ENCODE results near the gene PRKAR2A.

DNA sequence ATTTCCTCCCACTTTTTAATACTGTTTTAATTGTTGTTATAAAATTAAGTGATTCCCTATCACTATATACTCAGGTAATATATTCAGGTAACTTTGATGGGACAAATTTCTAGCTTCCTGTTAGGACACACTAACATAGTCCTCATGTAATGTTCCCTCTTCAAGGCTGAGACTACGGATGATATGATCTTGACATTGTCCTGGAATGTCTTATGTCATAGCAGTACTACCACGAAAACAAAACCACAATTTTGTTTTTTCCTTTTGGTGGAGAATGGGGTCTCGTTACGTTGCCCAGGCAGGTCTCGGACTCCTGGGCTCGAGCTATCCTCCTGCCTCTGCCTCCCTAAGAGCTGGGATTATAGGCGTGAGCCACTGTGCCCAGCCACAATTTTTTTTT, 103.9 kb downstream of the PRKAR2A start:
- TF ChIP-seq JUN (IDR thresholded peaks at IDR 0.05; ENCODE audit: borderline replicate concordance, insufficient read depth, insufficient read length, low read depth) = no peak
- TF ChIP-seq POLR2A (IDR thresholded peaks at IDR 0.05; ENCODE audit: low read depth, low read length) = no peak
- TF ChIP-seq EZH2 (IDR thresholded peaks at IDR 0.05; ENCODE audit: borderline replicate concordance, low read depth, low read length, severe bottlenecking) = no peak
- TF ChIP-seq, protein P1, sequence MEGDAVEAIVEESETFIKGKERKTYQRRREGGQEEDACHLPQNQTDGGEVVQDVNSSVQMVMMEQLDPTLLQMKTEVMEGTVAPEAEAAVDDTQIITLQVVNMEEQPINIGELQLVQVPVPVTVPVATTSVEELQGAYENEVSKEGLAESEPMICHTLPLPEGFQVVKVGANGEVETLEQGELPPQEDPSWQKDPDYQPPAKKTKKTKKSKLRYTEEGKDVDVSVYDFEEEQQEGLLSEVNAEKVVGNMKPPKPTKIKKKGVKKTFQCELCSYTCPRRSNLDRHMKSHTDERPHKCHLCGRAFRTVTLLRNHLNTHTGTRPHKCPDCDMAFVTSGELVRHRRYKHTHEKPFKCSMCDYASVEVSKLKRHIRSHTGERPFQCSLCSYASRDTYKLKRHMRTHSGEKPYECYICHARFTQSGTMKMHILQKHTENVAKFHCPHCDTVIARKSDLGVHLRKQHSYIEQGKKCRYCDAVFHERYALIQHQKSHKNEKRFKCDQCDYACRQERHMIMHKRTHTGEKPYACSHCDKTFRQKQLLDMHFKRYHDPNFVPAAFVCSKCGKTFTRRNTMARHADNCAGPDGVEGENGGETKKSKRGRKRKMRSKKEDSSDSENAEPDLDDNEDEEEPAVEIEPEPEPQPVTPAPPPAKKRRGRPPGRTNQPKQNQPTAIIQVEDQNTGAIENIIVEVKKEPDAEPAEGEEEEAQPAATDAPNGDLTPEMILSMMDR (IDR thresholded peaks at IDR 0.05; ENCODE audit: extremely low read depth in 1 of 2, insufficient read depth in 1 of 2, low read depth in 1 of 2, low read length in 2 of 2) = no peak
- TF ChIP-seq POLR2AphosphoS5 (IDR thresholded peaks at IDR 0.05; ENCODE audit: insufficient read depth, low read depth, low read length) = no peak
- no peak for TF ChIP-seq FOS (IDR thresholded peaks at IDR 0.05; ENCODE audit: borderline replicate concordance, insufficient read depth, low read length)

Data from endothelial cell of umbilical vein (primary cell).